Measurements from ENCODE around the gene SURF6.

The SURF6 gene

DNA sequence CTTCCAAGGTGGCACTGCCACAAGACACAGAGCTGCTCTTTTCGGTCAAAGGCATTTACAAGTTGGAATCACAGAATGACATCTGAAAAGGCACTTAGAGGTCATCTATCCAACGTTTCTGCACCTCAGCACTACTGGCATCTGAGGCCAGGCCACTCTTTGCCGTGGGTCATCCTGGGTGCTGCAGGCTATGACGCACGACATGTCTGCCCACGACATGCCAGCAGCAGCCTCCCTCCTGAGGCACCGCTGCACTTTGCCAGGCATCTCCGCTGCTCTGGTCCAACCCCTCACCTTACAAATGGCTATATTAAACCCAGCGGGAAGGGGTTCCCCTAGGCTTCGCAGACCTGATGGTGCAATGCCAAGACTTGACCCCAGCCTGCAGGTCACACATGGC, 31.8 kb upstream of the SURF6 start:
- DNase-seq = no peak

GRCh38 chr9:133367221-133367620, 31.2 kb upstream of the SURF6 start:
- DNase-seq = no peak

DNA sequence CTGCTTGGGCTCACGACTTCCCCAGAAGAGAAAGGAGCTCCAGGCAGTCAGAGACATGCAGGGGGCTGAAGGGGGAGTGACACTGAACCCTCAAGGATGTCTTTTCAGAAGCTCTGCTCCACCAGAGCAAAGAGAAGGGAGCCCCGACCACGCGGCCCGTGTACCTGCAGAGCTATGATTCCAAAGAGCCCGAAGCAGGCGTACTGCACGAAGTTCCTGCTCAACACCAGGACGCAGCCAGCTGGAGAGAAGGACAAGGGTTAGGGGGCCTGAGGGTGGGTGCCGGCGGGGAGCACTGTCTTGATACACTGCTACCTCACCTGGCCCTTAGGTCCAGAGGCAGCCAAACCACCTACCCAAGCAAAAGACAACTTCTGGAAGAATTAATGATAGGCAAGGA, 30.4 kb upstream of the SURF6 start:
- DNase-seq = no peak

GRCh38 chr9:133362359-133363044, 26.5 kb upstream of the SURF6 start:
- DNase-seq = no peak

DNA sequence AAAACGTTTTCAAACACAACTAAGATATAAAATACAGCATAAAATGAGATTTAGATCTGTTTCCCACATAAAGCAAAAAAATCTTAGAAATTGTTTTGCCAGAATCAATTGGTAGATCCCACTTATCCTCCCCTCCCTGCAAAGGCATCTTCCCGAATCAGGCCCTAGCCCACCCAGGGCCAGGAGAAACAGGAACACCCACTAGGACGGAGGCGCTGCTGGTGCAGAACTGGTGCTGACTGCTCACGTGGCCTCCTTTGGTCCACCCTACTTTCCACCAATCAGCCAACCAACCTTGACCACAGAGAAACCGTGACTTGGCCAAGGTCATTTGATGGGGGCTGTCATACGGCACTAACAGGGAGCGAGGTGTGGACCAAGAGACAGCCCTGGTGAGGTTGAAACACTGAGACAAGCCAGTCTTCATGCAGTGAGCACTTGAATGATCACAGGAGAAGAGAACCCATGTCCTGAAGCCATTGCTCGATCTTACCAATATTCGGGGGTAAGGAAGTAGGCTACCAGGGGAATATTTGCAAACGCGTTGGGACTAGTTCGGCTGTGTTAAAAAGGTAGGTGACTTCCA, 25.6 kb upstream of the SURF6 start:
- DNase-seq = no peak

GRCh38 chr9:133360400-133361393, 24.7 kb upstream of the SURF6 start:
- DNase-seq = no peak

DNA sequence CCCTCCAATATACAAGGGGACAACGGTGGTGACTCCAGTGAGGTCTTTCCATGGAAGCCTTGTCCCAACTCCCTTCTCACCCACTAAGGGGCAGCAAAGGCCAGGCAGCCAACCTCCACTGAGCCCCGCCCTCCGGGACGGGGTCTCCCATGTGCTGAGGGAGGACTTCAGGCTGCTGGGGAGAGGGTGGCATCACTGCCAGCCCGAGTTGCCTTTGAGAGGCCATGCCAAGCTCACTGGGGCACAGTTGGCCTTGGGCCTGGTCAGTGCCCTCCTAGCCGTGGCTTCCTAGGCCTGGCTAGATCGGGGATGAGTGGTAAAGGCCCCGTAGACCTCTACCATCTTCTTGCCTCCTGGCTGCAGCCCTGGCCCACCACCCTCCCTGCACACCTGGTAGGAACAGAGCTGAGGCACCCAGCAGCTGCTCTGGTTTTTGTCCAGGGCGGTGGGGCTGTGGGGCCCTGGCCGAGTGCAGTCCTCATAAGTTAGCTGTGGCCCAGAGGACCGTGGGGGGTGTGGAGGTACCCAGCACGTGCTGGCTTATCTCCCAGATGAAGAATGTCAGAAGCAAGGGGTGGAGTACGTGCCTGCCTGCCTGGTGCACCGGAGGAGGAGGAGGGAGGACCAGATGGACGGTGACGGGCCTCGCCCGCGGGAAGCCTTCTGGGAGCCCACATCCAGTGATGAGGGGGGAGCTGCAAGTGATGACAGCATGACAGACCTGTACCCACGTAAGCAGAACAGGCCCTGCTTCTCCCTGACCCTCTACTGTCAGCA, 23.6 kb upstream of the SURF6 start:
- no peak for DNase-seq

DNA sequence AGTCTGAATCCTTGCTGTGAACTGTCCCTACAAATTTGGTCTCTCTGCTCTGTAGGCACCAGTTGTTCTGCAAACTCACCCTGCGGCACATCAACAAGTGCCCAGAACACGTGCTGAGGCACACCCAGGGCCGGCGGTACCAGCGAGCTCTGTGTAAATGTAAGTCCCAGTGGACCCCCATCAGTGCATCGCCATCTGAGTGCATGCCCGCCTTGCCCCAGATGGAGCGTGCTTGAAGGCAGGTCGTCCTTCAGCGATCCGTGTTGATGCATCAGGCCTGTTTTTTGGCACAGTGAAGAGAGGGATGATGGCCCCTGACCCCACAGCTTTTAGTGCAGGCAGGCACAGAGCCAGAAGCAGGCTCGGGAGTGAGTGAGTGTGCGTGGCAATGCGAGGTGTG, 21.7 kb upstream of the SURF6 start:
- no peak for DNase-seq

DNA sequence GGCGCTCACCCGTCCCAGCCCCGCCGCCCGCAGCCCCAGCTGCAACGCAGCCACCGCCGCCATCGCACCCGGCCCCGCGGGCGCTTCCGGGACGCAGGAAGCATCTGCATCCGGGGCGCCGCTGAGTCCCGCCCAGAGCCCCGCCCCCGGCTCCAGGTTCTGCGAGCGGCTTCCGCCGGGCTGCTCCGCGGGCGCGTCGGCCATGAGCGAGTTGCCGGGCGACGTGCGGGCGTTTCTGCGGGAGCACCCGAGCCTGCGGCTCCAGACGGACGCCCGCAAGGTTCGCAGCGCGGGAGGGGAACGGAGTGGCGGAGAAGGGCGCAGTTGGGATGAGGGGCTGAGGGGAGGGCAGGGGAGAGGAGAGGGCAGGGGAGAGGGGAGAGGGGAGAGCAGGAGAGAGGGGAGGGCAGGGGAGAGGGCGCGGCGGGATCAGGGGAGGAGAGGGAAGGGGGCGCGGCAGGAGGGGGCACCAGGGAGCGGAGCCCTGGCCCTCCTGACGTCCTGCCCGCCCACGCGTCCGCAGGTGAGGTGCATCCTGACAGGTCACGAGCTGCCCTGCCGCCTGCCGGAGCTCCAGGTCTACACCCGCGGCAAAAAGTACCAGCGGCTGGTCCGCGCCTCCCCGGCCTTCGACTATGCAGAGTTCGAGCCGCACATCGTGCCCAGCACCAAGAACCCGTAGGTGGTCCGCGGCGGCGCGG, 20.6 kb upstream of the SURF6 start, which contains the start of the genes SURF1 and SURF2:
Gene SURF1, minus strand, starts transcription at position 97 of the 701 bp plus-strand sequence. Its CDS starts 34 bp downstream, at position 63.
Gene SURF2, plus strand, starts transcription at position 160 of the 701 bp plus-strand sequence. Its CDS starts 43 bp downstream, at position 203.
- peak; percentile 91 for DNase-seq

DNA sequence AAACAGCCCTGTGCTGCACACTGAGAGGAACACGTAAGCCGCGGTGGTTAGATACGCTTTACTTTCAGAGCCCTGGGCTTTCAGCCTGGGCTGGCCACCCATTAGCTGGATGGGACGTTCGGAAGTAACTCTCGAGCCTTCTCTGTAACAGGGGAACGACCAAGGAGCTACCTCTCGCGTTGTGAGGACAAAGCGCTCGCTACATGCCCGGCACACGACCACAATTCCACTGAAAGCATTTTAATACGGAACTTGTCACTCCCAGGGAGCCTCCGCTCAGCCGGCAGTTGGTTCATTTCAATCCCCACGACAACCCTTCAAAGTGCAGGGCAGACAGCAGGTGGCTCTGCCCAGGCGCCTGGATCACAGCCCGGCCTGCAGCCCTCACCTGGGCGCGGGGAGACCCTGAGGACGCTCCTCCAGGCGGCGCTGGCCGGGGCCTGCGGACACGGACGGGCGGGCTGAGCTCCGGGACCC, 19.9 kb upstream of the SURF6 start:
- no peak for DNase-seq

DNA sequence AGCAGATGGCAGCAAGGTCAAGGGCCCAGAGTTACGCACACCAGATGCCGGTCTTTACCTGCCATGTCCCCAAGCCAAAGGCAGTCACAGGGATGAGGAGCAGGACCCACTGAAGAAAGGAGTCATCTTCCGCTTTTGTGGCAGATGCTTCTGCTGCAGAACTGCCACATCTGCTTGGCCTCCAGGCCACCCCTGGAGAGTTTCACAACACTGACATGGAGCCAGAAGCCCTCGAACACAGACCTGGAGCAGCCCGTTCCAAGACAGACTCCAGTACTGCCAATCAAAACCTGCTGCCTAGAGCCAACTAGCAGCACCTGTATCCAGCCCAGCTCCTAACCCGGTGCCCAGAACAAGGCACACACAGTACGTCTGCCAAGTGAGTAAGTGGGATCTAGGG, 18.8 kb upstream of the SURF6 start:
- no peak for DNase-seq

GRCh38 chr9:133353548-133353947, 17.6 kb upstream of the SURF6 start:
- no peak for DNase-seq

- no peak for DNase-seq
Observed at GRCh38 chr9:133352635-133353340, 16.8 kb upstream of the SURF6 start.

DNA sequence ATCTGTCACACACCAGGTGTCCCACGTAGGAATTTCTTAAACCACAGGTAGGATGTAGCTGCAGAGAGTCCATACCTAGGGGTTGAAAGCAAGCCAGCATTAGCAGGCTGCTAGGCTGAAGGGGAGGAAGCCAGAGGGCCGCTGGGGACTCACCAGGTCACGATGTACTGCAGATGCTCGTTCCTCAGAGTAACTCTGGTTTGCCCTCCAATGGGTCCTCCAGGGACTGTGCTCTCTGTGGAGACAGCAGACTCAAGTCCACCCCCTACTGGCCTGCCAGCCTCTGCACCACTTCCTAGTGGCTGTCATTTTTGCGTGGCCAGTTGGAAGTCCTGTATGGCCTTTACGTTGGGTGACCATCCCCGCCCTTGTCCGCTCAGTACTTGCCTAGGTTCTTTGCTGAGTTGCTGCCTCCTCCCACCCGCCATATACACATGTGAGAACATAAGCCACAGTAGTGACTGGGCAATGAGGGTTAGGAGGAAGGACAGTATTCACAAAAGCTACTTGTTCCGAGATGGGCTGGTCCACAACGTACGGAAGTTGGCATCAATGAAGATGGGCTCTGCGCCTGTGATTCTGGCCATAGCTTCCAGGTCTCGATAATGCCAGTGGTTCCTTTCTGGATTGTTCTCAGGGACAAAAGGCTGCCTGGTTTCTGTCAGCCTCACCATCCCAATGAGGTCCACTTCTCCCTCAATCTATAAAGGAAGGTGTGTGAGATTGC, 16.1 kb upstream of the SURF6 start:
- DNase-seq = no peak

DNA sequence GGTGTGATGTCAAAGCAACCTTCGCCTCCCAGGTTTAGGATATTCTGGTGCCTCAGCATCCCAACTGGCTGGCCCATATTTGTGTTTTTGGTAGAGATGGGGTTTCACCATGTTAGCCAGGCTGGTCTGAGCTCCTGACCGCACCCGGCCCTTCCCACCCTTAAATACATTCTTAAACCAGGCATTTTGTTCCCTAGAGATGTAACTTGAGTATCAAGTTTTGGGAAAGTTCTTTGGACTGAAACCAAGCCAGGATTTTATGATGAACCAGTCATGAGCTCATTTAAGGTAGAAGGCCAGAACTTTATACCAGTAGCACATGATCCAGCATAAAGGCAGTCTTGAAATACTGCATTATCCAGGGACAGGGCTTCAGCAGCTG, 15.5 kb upstream of the SURF6 start:
- no peak for DNase-seq

DNA sequence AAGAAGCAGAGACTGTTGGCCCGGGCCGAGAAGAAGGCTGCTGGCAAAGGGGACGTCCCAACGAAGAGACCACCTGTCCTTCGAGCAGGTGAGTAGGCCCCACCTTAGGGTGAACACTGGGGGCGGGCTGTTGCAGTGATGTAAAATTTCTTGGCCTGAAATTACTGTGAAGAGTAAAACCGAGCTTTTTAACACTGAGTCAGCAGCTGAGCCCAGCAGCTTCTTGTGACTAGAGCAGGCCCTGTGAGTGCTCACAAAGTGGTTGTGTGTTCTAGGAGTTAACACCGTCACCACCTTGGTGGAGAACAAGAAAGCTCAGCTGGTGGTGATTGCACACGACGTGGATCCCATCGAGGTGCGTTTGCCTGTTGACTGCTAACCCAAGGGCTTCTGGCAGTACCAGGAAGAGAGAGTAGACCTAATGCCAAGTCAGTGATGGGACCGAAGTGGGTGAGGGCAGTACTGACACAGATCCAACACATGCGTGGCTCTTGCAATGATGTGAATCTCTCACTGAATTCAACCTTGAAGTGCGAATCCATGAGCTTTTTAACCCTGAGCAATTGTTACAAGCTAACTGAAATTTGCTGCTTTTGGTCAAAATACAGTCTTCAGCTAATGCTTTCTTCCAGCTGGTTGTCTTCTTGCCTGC, 14.1 kb upstream of the SURF6 start:
- DNase-seq = no peak

DNA sequence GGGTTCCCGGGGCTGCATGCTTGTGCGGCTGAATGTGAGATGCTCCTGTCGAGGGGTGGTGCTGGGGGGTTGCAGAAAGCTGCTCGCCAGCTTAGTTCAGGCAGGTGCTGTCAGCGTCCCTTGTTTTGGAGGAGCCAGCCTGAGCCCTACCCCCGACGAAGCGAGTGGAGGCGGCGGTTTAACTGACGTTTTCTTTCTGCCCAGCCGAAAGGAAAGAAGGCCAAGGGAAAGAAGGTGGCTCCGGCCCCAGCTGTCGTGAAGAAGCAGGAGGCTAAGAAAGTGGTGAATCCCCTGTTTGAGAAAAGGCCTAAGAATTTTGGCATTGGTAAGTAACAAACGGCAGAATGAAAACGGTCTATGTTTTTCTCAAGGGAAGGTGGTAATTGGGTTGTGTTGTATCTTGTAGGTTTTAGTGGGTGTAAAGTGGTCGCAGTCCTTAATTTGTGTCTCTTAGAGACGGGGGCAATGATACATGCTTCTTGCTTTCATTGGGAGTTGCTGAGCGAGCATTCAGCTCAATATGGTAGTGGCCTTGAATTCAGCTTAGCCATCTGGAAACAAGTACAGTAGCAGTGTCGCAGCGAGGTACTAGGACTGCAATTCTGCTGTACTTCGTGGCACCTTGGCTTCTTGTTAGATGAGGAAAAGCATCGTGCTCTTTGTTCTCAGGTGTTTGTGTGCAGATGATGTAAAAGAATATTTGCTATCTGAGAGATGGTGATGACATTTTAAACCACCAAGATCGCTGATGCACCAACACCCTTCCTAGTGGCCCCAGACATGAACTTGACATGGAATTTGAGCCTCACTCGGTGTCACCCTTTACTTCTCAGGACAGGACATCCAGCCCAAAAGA, 13.0 kb upstream of the SURF6 start:
- DNase-seq = no peak

DNA sequence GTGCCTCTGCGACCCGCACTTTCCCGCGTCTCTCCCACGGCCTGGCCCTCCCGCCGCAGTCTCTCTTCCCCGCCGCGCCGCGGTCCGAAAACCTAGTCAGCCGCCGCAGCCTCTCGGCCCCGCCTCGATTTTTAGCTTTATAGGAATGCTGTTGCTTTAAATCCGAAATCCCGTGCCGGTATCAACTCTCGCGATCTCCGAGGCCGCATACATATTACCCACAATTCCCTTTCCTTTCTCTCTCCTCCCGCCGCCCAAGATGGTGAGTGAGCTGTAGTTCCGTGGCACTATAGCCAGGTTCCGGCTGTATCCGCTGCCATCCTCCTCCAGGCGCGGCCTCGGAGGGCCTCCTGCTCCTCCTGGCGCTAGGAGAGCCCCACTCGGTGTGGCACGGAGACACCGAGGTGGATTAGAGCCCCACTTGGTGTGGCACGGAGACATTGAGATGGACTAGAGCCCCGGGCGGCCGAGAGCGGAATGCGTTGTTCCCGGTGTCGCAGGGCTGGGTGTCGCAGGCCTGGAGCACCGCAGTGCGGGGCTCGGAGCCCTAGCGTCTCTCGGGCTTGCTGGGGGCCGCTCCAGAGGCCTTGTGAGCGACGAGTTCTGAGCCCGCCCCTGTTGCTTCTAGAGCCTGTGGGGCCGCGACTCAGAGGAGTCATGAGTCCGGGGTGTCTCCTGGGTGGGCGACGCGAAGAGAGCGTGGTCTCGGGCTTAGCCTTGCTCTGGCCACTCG, 12.2 kb upstream of the SURF6 start, which contains the start of the genes MED22 and RPL7A:
Gene MED22, minus strand, starts transcription at position 147 of the 733 bp plus-strand sequence. CDS start 1,469 bp downstream, outside the sequence.
Gene RPL7A, plus strand, starts transcription at position 234 of the 733 bp plus-strand sequence. Its CDS starts 26 bp downstream, at position 260.
- DNase-seq = peak; percentile 96
